Astrocyte (in vitro differentiated cells and primary cell): ENCODE results near the gene RENBP.

ENCODE experiments used
- EZH2 ChIP-seq: IDR thresholded peaks from 2 replicates; pipeline ENCODE4 v1.6.1; 2012; ENCODE audit warnings: mild to moderate bottlenecking, low read length, inconsistent platforms; ENCODE audit not compliant: insufficient read depth
- TF ChIP-seq, protein P1 (sequence below): IDR thresholded peaks from 2 replicates; pipeline ENCODE4 v1.5.1; 2011; ENCODE audit warnings: low read depth, mild to moderate bottlenecking, inconsistent platforms, low read length, moderate library complexity; ENCODE audit not compliant: insufficient read depth

- no peak for TF ChIP-seq EZH2
- TF ChIP-seq, protein P1, sequence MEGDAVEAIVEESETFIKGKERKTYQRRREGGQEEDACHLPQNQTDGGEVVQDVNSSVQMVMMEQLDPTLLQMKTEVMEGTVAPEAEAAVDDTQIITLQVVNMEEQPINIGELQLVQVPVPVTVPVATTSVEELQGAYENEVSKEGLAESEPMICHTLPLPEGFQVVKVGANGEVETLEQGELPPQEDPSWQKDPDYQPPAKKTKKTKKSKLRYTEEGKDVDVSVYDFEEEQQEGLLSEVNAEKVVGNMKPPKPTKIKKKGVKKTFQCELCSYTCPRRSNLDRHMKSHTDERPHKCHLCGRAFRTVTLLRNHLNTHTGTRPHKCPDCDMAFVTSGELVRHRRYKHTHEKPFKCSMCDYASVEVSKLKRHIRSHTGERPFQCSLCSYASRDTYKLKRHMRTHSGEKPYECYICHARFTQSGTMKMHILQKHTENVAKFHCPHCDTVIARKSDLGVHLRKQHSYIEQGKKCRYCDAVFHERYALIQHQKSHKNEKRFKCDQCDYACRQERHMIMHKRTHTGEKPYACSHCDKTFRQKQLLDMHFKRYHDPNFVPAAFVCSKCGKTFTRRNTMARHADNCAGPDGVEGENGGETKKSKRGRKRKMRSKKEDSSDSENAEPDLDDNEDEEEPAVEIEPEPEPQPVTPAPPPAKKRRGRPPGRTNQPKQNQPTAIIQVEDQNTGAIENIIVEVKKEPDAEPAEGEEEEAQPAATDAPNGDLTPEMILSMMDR: no peak
Observed at GRCh38 chrX:153950127-153950526, 5.7 kb upstream of the RENBP start.
